IPS-NIHi11 (cell line): Measurements from ENCODE around the gene TMEM132C.
"Not testable (repeated sequence)": the region's sequence is repeated elsewhere in the genome, so short reads cannot be mapped to it uniquely, and the experiment has no call there.

Experiments
- DNase-seq: peaks from one replicate; pipeline ENCODE4 v3.0.0; 2012; ENCODE audit warnings: mixed read lengths, low spot score

TMEM132C gene

DNA sequence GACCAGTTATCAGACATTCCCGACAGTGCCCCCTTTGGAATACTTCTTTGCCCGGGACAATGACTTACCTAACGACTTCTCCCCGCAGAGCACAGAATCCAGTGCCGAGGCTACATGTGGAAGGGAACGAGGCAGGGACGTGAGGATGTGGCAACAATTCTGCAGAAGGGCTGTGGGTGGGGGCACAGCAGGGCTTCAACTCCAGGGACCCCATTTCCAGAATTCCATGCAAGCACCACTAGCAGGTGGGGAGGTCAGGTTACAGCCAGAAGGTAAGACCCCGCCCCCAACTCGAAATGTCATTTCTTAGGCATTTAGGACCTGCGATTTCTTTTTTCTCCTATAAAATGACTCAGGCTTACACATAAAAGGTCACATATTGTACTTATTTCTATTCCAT lies 207.9 kb downstream of the TMEM132C start:
- DNase-seq, result no peak

DNA sequence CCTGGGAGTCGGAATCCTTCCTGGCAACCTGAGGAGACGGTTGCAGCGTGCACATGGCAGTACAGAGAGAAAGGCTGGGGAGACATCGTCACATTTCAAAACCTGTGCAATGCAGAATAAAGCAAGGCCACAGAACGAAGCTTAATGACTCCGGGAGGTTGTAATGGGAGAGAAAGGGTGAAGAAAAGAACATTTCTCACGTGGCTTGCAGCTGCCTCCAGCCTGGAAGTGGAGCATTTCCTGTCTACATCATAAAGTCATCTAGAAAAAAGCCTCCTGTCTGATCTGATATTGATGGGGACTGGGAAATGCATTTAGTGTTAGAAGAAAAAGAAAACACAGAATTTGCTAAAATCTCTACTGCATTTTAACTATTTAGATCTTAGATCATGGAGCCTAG lies 209.3 kb downstream of the TMEM132C start:
- no peak for DNase-seq

DNA sequence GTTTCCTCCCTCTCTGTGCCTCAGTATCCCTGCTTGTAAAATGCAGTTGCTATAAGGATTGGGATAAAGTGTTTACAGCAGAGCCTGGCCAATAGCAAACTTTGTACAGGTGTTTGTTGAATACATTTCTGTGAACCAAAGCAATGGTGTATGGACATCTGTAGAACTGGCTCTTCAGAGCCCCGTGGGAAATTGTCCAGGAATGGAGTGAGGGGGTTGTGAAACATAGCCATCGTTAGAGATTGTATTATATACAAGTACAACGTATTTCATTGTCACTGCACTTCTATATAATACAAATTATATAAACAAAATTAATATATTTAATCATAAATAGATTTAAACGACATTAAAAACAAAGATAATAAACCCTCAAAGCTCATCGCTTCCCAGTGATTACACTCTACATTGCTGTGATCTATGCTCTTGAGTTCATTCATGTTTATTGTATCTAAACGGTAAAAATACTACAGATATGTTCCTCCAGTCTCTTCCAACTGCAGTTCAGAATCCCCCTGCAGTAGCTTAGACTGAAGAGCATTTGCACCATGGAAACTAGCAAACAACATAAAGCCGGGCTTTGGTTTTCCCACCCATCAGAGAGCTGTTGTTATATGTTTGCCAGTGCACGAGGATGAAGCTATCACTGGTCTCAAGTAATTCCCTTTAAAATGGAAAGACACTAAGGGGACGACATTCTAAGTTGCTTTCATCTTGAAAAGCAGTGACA lies 216.7 kb downstream of the TMEM132C start:
- DNase-seq, result no peak

DNA sequence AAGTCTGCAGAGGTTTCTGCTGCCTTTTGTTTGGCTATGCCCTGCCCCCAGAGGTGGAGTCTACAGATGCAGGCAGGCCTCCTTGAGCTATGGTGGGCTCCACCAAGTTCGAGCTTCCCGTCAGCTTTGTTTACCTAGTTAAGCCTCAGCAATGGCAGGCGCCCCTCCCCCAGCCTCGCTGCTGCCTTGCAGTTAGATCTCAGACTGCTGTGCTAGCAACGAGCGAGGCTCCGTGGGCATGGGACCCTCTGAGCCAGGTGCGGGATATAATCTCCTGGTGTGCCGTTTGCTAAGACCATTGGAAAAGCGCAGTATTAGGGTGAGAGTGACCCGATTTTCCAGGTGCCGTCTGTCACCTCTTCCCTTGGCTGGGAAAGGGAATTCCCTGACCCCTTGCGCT lies 230.4 kb downstream of the TMEM132C start:
- not testable (repeated sequence) for DNase-seq

DNA sequence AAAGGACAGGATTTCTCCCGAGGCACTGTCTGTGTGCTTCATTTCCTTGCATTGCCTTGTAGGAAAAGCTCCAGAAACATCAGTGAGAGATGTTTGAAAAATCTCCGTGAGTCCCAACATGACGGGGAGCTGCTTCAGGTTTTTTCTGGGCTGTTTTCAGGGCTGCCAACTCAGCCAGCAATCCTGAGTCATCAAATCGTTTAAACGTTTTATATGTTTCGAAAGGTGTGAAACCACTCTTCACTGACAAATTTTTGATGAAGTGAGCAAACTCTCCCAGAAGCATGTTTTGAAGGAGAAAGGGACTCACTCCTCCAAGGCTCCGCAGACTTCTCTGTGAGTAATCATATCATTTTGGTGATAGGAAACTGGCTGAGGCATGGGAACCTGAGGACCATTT lies 240.5 kb downstream of the TMEM132C start:
- no peak for DNase-seq

DNA sequence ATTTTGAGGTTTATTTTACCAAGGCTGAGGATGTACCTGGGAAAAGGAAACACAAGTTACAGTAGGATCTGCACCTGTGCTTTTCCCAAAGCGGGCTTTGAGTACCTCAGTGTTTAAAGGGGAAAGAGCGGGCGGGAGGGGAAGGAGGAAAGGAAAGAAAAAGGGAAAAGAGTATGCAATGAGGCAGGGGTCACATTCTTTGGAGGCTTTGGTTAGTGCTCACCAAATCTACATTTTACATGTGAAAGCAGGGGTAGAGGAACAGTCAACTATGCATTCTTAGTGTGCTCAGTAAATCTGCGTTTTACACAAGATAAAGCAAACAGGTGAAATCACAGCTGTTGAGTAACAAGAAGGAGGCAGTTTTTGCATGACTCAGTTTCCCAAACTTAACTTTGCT lies 242.2 kb downstream of the TMEM132C start:
- no peak for DNase-seq

DNA sequence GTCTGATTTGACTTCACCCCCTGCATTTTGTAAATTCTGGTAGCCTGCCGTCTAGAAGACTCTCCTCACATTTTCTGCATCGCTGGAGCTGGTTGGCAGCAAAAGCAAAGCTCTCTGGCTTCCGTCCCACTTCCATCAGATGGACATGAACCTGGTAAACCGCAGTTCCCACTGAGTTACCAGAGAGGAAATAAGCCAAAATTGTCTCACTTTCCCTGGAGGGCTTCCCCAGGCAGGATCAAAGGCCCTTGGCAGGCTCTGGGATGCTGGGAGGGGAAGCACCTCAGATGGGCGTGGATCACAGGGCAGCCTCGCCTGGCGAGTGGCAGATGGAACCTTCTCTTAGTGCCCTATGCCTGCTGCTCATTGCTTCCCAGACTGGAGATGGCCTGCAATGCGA lies 243.5 kb downstream of the TMEM132C start:
- no peak for DNase-seq

DNA sequence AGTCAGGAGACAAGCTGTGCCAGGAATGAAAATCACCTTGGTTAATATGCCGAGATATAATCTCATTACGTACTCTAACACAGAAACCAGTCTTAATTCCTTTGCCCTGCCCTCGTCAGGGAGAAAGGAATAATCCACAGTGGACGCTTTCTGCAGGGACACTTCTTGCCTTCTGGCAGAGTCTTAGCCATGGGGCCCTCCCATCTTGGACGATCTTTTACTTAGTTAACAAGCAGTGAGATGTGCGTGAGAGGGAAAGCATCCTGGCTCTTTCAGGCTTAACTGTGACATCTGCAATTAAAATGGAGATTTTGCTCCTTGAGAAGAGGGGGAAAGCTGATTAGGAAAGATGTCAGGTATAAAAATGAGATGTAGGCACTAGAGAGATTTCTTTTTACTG lies 246.4 kb downstream of the TMEM132C start:
- no peak for DNase-seq

DNA sequence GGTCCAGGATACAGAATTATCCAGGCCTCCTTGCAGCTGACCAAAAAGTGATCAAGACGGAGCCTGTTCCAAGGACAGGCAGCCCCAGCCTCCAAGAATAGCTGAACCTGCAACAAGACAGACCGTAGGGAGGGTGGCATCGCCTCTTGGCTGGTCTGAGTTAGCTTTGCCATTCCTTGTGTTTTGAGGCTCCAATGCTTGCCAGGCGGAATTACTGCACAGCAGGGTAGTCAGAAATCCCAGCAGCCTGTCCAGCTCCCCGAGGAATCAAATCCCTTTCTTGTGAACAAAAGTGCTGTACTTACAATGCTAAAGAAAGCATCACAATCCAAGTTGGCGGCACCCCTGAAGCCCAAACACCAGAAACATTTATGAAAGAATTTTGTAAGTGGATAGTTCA lies 246.9 kb downstream of the TMEM132C start:
- no peak for DNase-seq

DNA sequence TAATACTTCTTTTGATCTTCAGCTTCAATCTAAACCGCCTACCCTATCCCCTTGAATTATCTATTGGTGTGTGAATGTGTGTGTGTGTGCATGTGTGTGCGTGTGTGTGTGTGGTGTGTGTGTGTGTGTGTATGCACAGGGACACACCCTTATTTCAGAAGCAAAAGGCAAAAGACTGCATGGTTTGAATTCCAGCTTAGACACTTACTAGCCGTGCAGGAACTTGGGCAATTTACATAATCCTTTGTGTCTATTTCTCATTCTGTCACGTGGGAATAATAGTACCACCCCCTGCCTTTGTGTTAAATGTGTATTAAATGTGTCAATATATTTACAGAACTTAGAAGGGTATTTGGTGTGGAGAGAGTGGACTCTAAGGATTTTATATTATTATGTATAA lies 251.7 kb downstream of the TMEM132C start:
- no peak for DNase-seq

DNA sequence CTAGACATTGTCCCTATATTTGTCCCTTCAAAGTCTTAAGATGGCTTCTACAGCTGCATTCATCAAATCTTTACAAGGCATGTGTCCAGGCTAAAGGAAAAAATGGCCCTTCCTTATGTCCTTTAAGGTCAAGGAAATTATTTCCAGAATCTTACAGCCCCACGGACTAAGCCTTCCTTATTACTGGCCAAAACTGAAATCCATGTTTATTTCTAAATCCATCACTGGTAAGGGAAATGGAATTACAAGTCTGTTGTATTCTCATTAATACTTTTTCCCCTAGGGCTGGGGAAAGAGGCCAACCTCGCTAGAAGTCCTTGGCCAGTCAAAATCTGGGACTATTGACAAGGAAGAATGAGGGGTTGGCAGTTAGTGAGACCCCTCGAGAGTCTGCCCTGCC lies 252.5 kb downstream of the TMEM132C start:
- DNase-seq, result no peak

DNA sequence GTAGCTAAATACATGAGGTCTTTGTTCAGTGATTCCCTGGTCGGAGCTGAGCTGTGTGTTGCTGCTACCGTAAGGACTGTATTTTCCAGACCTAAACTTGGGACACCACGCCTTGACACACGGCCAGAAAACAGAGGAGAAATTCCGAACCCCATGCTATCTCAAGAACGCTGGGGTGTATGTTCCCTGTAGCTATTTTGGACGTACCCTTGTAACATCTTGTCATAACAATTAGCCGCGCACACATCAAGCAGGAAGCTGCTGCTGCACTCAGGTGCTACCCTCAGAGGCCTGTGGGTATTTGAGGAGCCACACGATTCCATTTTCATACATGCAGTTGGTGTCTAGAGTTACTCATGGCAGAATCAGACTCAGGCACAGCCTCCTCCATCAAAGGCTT lies 255.0 kb downstream of the TMEM132C start:
- DNase-seq, result no peak

DNA sequence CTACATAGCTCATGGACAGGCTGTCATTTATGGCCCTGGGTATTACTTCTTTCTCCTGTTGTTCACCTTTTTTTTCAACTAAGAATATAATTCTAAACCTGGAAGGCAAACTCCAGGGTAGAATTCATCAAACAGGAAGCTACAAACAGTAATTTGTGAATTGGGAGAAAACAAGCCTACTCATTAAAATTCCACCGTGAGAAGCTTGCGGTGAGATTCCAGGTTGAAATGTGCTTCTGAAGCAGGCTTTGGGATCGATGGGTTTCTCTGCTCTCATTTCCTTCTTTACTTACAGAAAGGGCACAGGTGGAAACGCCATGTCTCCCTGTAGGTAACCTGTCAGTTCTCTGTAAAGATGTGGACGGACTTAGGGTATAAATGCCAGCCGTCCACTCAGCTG lies 257.5 kb downstream of the TMEM132C start:
- DNase-seq, result no peak

DNA sequence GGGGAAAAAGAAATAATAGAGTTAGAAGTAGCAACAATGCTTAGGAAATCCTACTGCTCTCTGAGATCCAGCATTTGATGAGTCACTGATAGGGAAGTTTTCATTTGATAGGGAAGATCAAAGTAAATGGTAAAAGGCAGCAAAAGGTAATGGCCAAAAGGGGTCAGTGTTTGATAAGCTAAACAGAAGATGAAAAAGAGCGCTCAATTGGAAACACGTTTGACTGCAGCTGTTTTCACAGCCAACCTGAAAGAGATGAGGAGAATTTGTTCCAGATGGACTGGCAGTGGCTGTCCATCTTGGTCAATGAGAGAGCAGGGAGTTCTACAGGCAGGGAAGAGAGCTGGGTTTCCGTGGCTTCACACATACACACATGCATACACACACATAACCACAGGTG lies 264.2 kb downstream of the TMEM132C start:
- DNase-seq, result no peak

DNA sequence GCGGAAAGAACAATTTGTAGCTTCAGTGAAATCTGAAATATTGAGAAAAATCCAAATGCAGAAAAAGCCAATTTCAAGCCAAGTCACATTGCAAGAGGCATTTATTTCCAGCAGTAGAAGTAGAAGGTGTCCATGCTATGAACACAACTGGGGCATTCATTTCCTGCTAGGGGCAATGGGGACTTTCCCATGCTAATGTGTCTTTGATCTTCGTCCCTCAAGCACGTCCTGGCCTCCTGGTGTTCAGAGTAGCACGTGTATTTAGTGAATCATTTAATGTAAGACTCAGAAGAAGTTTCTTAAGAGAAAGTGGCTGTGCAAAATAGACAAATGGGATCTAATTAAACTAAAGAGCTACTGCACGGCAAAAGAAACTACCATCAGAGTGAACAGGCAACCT lies 267.9 kb downstream of the TMEM132C start:
- no peak for DNase-seq

DNA sequence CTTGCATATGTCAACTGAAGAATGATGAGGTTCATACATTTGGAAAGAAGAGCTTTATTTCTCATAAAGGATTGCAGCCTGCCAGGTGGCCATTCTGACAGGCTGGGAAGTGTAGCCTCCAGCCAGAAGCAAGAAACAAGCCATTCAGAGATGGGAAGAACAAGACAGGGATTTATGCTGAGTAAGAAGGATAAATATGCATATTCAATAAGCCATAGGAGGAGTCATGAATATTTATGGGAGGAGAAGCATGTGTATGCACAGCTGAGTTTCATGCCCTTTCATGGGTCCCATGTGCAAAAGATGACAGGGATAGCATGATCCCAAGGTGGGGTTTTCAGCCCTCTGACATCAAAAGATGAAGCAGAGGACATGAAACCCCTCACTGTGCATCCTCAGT lies 269.8 kb downstream of the TMEM132C start:
- no peak for DNase-seq

DNA sequence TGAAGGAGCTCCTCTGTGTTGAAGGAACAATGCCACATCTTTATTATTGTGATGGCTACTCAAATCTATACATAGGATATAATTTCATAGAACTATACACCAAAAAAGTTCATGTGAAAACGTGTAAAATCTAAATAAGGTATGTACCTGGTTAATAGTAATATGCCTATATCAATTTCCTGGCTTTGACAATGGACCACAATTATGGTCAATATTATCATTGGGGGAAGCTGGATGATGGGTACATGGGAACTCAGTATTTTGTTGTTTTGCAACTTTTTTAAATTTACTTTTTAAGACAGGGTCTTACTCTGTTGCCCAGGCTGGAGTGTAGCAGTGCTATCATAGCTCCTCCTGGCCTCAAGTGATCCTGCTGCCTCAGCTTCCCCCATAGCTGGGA lies 270.7 kb downstream of the TMEM132C start:
- DNase-seq, result no peak

DNA sequence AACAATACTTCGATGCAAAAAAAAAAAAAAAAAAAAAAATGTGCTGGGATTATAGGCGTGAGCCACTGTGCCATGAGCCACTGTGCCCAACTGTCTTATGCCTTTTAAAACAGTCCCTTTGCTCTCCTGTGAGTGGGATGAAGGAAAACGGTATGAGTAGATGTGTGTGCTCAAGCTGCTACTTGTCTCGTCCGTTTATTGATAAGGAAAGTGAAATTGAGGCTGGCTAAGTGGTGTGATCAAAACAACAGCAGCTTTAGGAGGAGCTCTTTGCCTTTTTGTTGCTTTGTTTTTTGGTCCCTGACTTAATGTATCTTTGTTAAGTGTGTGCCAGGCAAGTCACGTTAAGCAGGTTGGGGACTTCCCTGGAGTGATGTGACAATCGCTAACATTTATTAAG lies 275.9 kb downstream of the TMEM132C start:
- DNase-seq, result no peak

DNA sequence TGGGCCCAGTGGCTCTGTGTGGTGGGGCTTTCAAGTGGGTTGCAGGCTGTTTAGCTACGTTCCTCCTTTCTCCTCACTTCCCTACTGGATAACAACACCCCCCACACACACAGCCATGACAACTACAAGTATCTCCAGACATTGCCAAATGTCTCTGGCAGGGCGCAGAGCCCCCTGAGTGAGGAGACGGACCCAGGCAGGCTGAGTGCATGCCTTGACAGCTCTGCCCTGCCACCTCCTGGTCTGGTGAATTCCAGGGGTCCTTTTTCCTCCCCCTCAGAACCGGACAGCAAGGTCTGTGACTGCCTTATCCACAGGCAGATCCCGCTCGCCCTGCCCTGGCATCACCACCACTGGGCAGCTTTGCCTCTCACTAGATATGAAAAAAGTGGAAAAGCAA lies 276.5 kb downstream of the TMEM132C start:
- no peak for DNase-seq

DNA sequence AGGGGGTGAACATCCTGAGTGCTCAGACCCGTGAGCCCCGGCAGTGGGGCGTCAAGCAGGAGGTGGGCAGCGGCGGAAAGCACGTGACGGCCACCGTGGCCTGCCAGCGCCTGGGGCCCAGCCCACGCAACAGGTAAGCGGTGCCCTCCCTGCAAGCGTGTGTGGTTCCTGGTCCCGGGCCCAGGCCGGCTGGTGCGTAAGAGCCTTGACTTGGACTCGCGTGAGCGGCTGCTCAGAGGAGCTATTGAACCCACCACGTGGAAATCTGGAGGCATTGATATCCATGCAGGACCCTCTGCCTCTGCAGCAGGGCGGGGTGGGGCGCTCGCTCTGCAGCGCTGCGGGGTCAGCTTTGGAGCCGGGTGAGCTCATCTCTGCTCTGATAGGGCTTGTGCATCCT lies 277.0 kb downstream of the TMEM132C start:
- no peak for DNase-seq

DNA sequence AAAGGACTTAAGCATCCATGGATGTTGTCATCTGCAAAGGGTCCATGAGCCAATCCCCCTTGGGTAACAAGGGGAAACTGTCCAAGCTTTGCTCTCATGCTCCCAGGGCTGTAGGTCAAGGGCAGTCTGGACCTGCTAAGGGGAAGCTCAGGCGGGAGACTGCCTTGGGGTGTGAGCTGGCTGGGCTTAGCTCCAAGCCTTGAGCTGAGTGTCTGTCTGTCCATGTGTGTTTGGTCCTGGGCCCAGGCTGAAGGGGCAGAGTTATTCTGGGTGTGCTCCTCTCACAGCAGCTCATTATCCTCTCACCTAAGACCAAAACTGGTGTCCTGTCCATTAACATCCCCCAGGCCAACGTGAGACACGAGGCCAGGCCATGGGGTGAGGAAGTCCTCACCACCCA lies 282.0 kb downstream of the TMEM132C start:
- no peak for DNase-seq

DNA sequence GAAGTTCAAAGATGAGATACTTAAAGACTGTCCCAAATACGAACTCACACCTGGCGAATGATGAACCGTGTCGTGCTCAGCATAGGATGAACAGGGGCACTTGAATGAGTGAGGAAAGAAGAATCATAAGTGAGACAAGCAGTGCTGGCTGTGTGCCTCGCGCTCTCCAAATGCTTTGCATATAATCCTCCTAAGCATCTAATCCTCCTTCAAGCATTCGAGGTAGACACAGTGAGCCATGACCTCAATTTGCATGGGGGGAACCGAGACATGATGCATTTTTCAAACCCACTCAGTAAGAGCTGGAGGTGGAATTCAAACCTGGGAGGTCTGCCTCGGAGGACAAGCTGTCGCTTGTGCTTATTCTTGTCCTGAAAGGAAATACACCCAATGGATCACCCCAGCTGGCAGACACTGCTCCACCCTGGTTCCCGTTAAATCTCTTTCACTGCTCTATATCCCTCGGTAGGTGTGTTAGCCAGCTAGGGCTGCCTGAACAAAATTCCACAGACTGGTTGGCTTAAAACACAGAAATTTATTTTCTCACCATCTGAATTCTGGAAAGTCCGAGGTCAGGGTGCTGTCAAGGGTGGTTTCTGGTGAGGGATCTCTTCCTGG lies 282.7 kb downstream of the TMEM132C start:
- DNase-seq, result no peak

DNA sequence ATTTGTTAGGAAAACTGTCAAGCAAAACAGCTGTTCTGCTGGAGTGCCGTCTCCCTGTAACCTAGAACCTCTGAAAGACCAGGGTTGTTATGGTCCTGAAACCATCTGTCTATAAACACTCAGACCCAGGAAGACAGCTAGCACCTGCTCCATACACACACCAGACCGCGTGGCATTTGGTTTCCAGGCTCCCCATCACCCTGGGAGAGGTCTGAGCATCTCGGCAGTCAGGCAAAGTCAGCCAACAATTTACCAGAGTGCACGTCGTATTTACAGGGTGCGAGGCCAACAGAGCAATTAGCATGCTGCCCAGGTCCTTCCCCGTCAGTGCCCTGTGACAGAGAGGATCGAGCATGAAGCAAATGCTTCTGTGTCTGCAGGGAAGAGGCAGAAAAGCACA lies 284.3 kb downstream of the TMEM132C start:
- DNase-seq, result no peak
